Measurements from ENCODE around the gene SPRED1. TPM values are rescaled to one million over a fixed set of nuclear protein-coding genes. Genes with fewer than 3 reads are reported as not detected.

SPRED1 gene
- total and polyA plus RNA-seq, 2 of the 13 experiments (the other 11 are each of a cell fraction or from before 2014, with no cell fraction given) = 3.8 to 9.6 TPM

GRCh38 chr15:38255690-38256089 is 3.1 kb downstream of the SPRED1 start:
- ATAC-seq = no peak
- WGBS (ENCODE audit: low lambda C conversion rate) = 71% methylated on average over 2 of the region's 2 CpGs
- intact Hi-C loops (cut with micrococcal nuclease; ENCODE audit: unreplicated experiment) (no loop called here), in situ Hi-C loops (cut with HindIII; ENCODE audit: extremely low pct_ligation_motif_present, low pct_unique_long_range_greater_than_20kb) (loop anchor here (10.0 kb wide), 1 partner anchor 181 kb away; no protein-coding TSS in a partner anchor)
- H3K4me2 ChIP-seq (ENCODE audit: low read depth, low read length) = peak overlapping the region; percentile 68
- no peak for DNase-seq (ENCODE audit: low spot score)
- POLR2A ChIA-PET = no interaction called here
- H3K79me2 ChIP-seq (ENCODE audit: insufficient read depth, low read length) = peaks cover 78% of the 10 kb centered on the region
- no peak overlapping the region for H2AFZ ChIP-seq (ENCODE audit: low read length)
- BruUV-seq (replicated peaks) = no TSS peak
- no peak overlapping the region for H3K27ac ChIP-seq (ENCODE audit: extremely low read length, insufficient read depth, low read length)
- no peaks in the 10 kb centered on the region for H3K9me3 ChIP-seq (ENCODE audit: low read length)
- peaks cover 36% of the 10 kb centered on the region for H4K20me1 ChIP-seq (ENCODE audit: insufficient read depth, low read length)
- FAIRE-seq = no peak
- peak overlapping the region in 2 of 3 experiments; percentile 78 to 84; a peak in 4 of 6 replicates for H3K4me3 ChIP-seq (replicated peaks in 1 of 3; ENCODE audit: insufficient read depth in 1 of 3, low read depth in 2 of 3, low read length in 3 of 3)
- no peak overlapping the region for H3K9ac ChIP-seq (ENCODE audit: insufficient read depth, low read depth, low read length)
- H3K4me1 ChIP-seq (ENCODE audit: insufficient read depth, low read length) = peaks cover 31% of the 10 kb centered on the region
- no peak for TF ChIP-seq HNF4A (CRISPR knock-in tag; IDR thresholded peaks at IDR 0.05)
- TF ChIP-seq ZNF652 (CRISPR knock-in tag; IDR thresholded peaks at IDR 0.05; ENCODE audit: borderline replicate concordance, low read depth) = peak; percentile 83
- no peak for TF ChIP-seq ZNF674 (CRISPR knock-in tag; IDR thresholded peaks at IDR 0.05; ENCODE audit: low read depth)
- no peak for TF ChIP-seq TFAP4 (IDR thresholded peaks at IDR 0.05; ENCODE audit: borderline replicate concordance, low read depth)
- H3K36me3 ChIP-seq (replicated peaks in 1 of 2; ENCODE audit: control insufficient read depth in 1 of 2, insufficient read depth in 2 of 2, low read length in 2 of 2) = no peaks in the 10 kb centered on the region
- CTCF ChIA-PET (ENCODE audit: low intra/inter-chr PET ratio, low total read pairs) = no interaction called here
- H3K27me3 ChIP-seq (ENCODE audit: control insufficient read depth in 1 of 2, insufficient read depth in 2 of 2, low read length in 2 of 2) = no peaks in the 10 kb centered on the region; a peak in 1 of 5 replicates

- no peak overlapping the region for H3K27ac ChIP-seq (ENCODE audit: extremely low read length, insufficient read depth, low read length)
- peaks cover 27% of the 10 kb centered on the region for H3K4me1 ChIP-seq (ENCODE audit: insufficient read depth, low read length)
- H3K27me3 ChIP-seq (ENCODE audit: control insufficient read depth in 1 of 2, insufficient read depth in 2 of 2, low read length in 2 of 2) = no peaks in the 10 kb centered on the region; a peak in 1 of 5 replicates
- H3K4me2 ChIP-seq (ENCODE audit: low read depth, low read length) = peak overlapping the region; percentile 33; the same call in 1 of the 2 replicates
- H3K9ac ChIP-seq (ENCODE audit: insufficient read depth, low read depth, low read length) = 0 out of 2 replicates have a peak overlapping the region, but pooled peaks have one; percentile 2
- in situ Hi-C loops (cut with HindIII; ENCODE audit: extremely low pct_ligation_motif_present, low pct_unique_long_range_greater_than_20kb) (loop anchor here (10.0 kb wide), 1 partner anchor 183 kb away; no protein-coding TSS in a partner anchor), intact Hi-C loops (cut with micrococcal nuclease; ENCODE audit: unreplicated experiment) (no loop called here)
- no peak overlapping the region for H2AFZ ChIP-seq (ENCODE audit: low read length)
- FAIRE-seq (no peak), ATAC-seq (no peak), DNase-seq (ENCODE audit: low spot score) (no peak)
- POLR2A ChIA-PET = no interaction called here
- WGBS (ENCODE audit: low lambda C conversion rate) = 38% methylated on average over 2 of the region's 2 CpGs
- H3K4me3 ChIP-seq (replicated peaks in 1 of 3; ENCODE audit: insufficient read depth in 1 of 3, low read depth in 2 of 3, low read length in 3 of 3) = no peak overlapping the region
- no peaks in the 10 kb centered on the region for H3K9me3 ChIP-seq (ENCODE audit: low read length)
- peaks cover 36% of the 10 kb centered on the region for H4K20me1 ChIP-seq (ENCODE audit: insufficient read depth, low read length)
- BruUV-seq (replicated peaks) = no TSS peak
- no peaks in the 10 kb centered on the region for H3K36me3 ChIP-seq (replicated peaks in 1 of 2; ENCODE audit: control insufficient read depth in 1 of 2, insufficient read depth in 2 of 2, low read length in 2 of 2)
- CTCF ChIA-PET (ENCODE audit: low intra/inter-chr PET ratio, low total read pairs) = no interaction called here
- peaks cover 98% of the 10 kb centered on the region for H3K79me2 ChIP-seq (ENCODE audit: insufficient read depth, low read length)
- TF ChIP-seq MLXIP (CRISPR knock-in tag; IDR thresholded peaks at IDR 0.05; ENCODE audit: borderline replicate concordance) (no peak), ZNF121 (CRISPR knock-in tag; IDR thresholded peaks at IDR 0.05) (no peak), NFYC (CRISPR knock-in tag; IDR thresholded peaks at IDR 0.05) (no peak), SP4 (CRISPR knock-in tag; IDR thresholded peaks at IDR 0.05) (no peak), ELF1 (CRISPR knock-in tag; IDR thresholded peaks at IDR 0.05) (no peak), ARID4A (CRISPR knock-in tag; IDR thresholded peaks at IDR 0.05; ENCODE audit: borderline replicate concordance) (no peak)
Observed at GRCh38 chr15:38257676-38258075, 5.0 kb downstream of the SPRED1 start.

All from HepG2 (cell line).